DMS 273 (cell line): ENCODE results near the gene DAGLA.

Experiments
- DNase-seq: peaks from one replicate; lab custom pipeline; 2025; ENCODE audit not compliant: unreplicated experiment; lab: John Stamatoyannopoulos, UW

DAGLA gene

DNA sequence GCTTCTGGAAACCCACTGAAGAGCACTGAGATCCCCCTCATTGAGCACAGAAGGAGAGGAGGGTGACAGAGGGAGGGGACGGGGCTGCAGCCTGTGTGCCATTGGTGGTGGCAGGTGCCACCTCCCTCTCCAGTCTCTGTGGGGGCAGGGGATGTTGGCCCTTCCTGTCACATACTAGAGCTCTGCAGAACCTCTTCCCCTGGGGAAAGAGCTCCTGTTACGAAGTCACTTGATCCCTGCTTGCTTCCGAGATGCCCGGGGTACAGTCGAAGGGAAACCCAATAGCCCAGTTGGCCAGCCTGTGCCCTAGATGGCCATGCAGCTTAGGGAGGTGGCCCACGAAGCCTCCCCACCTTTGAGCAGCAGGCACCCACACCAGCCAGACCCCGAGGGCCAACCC is 29.4 kb downstream of the DAGLA start:
- no peak for DNase-seq

DNA sequence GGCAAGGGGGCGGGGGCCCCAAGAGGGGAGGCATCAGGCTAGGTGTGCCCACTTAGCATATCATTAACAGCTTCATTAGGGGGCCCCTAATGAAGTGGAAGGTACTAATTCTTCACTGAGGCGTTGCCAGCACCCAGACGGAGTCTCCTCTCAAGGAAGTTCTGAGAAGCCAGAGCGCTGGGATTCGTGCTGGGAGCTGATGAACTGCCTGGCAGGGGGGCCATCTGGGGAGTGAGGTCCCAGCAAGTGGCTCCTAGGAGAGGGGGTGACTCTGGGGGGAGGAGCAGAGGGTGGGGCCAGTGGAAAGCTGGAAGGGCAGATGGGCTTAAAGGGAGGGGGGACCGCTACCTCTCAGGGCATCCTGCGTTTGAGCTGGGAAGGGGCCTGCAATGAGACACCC is 29.8 kb downstream of the DAGLA start:
- DNase-seq = peak; percentile 42

DNA sequence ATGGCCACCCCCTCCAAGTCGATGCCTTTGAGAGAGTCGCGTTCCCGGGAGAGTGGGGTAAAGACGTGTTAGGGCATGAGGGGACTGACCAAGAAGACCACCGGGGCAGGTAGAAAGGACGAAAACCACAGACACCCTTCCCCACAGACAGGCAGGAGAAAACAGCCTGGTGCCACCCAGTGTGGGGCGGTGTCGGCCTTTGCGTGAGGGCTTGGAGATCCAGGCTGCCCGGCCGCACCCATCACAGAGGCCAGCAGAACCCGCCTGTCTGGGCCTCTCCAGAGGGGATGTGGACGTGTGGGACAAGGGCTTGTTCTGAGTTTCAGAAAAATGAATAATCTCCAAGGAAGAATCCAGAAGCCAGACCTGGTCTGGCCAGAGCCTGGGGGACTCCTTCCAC is 30.8 kb downstream of the DAGLA start:
- no peak for DNase-seq

DNA sequence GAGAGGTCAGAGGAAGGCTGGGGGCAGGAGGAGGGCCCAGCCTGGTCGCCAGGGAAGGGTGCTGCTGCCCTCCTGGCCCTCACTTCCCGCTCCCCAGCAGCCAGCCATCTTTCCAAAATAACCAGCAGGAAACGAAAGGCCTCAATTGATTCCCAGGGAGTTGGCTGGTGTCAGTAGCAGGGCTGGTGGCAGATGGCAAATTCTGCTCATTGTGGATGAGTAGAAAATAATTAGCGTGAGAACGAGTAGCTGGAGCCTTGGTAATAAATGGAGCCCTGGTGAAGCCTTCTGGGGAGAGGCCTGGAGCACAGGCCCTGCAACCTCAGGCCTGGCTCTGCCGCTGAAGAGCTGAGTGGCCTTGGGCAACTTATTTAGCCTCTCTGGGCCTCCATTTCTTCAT is 31.3 kb downstream of the DAGLA start:
- DNase-seq = peak; percentile 93

DNA sequence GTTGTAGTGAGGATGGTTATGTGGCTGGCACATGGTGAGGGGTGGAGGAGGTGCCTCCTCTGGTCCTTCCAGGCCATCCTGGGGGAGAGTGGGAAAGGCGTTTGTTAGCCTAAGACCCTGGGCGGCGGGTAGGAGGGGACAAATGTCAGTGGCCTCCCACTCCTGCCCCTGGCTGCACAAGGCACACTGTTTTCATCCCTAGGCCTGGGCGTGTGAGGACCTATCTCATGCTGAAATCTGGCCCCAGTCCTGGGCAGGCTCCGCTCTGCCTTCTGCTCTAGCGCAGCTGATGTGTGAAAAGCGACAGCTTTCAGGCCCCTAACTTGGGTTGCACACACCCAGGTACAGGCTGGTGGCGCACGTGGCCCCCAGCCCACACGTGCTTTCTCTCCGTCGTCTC is 32.1 kb downstream of the DAGLA start:
- DNase-seq = peak; percentile 68

DNA sequence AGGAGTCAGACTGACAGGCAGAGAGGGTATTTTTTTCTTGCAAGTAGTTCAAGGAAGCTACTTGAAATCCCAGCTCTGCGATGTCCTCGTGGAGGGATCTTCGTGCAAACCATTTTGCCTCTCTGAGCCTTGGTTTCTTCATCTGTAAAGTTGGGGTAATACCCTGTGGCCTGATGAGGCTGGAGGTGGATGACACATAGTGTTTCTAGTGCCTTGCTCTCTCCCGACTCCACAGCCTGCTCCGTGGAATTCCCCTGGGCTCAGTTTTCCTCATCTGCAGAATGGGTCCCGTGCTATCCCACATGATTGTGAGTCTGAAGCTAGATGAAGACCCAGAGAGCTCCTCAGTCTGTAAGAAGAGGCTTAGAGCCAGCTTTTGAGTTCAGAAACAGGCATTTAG is 32.7 kb downstream of the DAGLA start:
- no peak for DNase-seq

DNA sequence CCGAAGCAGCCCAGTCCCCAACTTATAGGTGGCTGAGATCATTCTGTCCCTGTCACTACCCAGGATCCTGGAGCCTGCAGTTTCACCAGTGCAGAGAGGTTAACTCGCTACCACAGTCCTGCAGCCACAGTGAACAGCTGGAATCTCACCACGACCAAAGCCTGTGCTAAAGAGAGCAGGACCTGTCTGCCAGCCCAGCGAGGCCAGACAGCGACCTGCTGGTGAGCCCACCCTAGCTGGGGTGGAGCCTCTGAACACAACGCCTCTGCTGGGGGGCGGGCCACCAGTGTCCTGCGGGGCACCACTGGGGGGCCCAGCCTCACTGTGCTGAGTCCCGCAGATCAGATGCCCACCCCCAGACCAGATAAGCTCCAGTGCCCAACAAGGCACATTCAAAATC is 33.3 kb downstream of the DAGLA start:
- DNase-seq = no peak

DNA sequence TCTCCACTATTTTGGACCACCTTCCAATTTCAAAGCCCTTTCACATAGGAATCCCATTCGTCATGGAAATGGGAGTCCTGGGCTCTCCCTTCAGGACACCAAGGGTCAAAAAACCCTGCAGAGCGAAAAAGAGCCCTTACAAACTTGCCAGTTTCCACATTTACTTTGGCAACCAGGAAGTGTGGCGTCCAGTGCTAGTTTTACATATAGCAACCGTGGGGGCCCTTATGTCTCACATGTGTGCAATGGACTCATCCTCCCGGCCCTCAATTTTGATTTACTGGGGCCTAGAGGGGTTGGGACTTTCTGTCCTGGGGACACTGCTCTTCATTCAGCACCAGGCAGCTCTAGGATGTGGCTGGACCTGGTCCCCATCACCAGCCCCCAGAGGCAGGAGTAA is 33.7 kb downstream of the DAGLA start:
- no peak for DNase-seq

DNA sequence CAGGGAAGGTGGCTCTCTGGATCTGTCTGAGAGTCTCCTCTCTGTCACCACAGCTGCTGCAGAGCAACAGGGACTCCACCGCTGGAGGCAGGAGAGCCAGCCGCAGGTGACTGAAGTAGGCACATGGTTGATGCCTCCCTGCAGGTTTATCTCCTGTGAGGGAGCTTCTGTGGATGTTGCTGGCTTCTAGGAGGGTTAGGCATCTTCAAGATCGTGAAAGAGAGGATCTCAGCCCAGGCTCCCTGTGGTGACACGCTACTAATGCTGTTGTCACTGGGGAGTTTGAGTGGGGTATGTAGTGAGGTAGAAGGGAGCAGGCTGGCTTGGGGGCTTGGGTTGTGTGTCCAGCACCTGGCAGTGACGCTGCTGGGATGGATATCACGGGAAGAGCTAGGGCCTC is 34.1 kb downstream of the DAGLA start:
- DNase-seq = no peak

DNA sequence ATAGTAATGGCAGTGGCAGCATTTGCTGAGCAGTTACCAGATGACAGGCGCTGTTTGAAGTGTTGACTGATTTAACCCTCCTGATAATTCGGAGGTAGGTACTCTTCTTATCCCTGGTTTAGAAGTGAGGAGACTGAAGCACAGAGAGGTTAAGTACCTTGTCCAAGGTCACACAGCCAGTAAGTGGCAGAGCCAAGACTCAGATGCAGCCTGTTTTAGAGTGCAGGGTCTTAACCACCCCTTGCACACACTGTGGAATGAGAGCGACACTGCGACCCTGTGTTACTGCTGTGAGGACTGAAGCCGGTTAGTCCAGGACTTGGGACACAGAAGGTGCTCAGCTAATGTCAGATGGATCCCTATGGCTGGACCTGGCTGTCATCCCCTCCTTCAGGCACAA is 34.7 kb downstream of the DAGLA start:
- DNase-seq = no peak

DNA sequence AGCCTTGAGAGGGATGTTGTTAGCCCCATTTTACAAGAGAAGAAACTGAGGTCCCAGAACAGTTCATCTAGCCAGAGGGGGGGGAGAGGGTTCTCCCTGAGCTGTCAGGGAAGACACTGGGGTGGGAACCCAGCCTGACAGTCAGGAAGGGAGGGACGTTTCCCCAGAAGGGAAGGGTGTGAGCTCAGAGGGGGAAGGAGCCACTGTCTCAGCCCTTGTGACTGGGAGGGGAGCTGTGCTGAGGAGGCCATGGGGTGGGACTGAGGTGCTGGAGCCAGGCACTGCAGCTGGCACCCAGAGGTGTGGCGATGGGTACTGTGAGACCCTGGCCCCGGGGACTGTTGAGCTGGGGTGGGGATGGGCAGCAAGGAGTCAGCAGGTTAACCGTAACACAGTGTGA is 35.7 kb downstream of the DAGLA start:
- DNase-seq = no peak

DNA sequence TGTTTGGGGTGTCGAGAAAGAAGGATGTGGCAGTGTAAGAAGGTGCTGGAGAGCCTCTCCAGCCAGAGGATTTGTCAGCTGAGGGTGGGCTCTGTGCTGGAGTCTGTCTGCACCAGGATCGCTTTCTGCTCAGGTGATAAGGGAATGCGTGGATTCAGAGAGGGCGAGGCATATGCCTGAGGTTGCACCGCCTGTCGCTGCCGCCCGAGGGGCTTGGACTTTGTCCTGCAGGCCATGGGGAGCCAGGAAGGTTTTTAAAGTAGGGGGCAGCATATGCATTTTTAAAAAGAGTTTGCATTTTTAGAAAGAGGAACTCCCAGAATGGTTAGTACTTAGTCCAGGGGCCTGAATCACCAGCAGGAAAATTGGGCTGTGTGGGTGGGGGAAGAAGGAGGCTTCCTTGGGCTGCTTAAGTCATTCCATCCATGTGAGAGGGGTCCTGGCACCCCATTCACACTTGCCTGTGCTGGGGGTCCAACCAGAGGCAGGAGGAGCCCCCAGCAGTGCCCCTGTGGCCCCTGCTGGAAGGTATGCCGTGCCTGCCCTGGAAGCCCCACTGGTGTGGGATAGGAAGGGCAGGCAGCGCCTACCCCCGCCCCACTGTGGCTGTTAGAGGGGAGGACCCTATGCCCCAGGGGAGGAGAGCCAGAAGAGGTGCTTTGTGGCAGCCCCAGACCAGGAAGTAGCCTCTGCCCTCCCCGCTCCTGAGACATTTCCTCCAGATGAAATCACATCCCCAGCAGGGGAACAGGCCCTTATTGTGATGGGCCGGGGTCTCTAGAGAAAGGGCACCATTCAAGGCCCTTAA is 36.5 kb downstream of the DAGLA start:
- DNase-seq = no peak

DNA sequence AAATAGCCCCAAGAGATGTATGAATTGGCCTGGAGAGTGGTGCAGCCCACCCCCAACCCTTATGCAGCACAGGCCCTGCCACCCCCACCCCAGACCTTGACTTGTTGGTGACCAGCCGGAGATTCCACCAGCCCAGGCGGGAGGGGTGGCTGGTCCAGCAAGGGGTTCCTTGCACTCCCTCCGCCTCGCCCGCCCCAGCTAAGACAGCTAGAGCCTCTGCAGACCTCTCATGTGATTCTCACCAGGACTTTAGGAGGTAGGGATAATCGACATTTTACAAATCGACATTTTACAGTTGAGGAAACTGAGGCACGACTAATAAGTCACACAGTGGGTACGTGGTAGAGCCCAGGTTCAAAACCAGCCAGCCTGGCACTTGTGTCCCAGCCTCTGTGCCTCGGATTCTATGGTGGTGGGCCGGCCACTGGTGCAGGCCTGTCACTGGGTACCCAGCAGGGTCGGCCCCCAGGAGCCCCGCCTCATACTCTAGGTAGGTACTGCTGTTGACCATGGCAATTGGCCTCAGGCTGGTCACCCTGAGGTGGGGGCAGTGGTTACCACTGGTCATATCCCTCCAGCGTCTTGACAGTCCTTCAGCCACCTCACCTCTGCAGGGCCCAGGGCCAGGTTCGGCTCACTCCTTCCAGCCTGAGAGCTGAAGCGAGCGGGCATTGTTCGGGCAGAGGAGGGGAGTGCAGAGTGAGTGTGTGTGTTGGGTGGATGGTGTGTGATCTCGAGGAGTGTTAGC is 37.3 kb downstream of the DAGLA start:
- no peak for DNase-seq

DNA sequence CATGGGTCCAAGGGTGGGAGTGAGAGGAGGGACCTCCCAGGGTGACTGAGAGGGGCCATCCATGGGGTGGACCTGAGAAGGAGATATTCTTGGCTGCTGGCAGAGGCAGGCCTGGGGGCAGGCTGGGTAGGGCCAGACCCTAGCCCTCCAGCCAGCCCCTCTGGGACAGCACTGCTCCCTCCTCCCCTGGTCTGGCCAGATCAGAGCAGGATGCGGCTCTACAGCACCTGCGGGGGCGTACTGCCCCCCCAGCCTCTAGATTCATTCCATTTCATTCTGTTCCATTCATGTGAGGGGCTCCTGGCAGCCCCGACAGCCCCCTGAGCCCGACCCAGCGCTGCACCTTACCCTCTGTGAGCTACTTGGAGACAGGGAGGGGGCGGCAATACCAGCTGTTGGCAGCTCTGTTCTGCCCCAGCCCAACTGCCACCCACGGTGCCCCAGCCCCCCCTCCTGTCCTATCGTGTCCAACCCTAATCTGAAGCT is 37.9 kb downstream of the DAGLA start:
- peak; percentile 68 for DNase-seq

DNA sequence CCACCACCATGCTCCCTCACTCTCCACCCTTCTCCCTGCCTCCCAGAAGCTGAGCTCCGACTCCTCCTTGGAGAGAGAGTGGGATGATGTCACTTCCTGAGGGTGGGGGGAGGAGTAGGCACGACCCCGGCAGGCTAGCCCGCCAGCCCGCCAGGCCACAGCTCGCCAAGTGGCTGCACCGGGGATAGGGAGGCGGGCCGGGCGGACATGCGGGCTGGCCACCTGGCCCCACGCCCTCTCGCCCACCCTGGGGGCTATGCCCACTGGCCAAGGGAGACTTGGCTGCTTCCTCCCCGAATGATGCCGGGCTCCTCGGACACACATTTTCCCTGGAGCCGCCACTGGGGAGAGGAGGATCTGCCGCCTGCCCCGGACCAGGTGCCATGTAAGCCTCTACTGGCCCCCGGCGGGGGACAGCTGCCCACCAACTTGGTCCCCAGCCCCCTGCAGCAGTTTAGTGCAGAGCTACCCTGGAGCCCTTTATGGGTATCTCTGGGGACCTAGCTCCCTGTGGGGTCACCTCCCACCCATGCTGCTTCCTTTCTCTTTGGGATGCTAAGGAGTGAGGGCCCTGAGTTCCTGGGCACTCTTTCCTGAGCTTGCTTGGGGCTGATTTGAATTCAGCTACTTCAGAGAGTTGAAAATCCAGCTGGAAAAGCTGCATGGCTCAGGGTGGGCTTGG is 38.6 kb downstream of the DAGLA start:
- peak; percentile 68 for DNase-seq

DNA sequence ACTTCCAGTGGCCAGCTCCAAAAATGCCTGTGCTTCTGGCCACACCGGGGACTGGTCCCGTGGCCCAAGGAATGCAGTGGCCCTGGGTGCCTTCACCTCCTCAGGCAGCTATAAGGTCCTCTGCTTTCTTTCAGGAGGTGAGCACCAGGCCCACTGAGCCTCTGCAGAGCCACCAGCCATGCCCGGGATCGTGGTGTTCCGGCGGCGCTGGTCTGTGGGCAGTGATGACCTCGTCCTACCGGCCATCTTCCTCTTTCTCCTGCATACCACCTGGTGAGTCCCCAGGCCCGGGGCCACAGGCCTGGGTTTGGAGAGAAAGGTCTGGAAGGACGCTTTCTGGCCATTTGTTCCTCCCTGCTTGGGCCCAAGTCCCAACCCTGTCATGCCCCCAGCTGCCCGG is 39.8 kb downstream of the DAGLA start:
- DNase-seq = no peak

DNA sequence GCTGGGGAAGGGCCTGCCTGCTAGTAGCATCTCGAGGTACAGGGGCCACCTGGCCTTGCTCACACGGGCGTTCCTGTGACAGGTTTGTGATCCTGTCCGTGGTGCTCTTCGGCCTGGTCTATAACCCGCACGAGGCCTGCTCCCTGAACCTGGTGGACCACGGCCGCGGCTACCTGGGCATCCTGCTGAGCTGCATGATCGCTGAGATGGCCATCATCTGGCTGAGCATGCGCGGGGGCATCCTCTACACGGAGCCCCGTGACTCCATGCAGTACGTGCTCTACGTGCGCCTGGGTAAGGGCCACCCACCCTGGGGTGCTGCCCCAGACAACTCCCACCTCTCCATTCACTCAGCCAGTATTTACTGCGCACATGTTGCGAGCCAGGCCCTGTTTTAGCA is 40.4 kb downstream of the DAGLA start:
- DNase-seq = no peak

DNA sequence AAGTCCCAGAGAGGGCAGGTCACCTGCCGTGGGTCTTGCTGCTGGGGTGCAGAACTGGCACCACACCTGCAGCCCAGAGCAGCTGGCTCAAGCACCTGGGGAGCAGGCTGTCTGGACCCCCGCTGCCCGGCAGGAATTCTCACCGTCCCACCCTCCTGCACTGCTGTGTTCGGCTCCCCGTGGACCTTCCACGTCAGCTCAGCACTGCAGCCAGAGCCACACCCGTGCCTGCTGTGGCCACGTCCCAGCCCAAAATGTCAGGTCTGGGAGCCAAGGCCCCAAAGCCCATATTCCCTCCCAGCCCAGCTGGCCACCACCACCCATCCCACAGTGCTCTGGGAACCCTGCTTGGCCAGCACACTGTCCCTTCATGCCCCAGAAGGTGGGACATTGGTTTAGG is 44.2 kb downstream of the DAGLA start:
- no peak for DNase-seq

DNA sequence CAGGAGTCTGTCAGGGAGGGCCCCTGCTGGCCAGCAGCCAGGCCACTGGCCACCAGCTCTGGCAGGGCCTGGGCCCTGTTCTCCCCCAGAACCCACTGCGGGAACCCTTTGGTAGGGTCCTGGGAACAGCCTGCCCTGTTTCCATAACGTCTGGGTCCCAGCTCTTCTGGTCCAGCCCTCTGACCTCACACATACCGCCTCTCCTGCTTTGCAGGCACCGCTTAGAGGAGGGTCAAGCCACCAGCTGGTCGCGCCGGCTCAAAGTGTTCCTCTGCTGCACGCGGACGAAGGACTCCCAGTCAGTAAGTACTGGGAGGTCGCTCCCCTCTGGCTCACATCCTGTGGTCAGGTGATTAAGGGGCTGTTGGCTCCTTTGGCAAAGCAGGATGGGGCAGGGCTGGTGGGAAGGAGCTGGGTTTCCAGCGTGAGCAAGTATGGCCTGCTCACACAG is 45.6 kb downstream of the DAGLA start:
- no peak for DNase-seq

DNA sequence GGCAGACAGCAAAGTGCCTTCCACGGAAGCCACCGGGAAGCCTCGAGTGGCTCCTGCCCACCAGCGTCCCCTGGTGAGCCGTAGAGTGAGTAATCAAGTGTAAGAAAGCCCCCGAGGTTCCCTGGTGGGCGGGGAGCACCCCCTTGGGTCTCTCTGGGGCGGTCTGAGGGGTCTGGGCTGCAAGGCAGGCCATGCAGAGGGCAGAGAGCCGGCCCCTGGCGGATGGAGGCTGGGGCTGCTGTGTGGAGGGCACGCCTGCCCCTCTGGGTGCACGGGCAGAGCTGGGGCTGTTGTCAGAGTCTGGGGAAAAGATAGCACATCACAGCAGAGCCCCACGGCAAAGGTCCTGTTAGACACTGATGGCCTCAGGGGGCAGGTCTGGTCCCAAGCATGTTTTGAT is 46.6 kb downstream of the DAGLA start:
- DNase-seq = no peak

DNA sequence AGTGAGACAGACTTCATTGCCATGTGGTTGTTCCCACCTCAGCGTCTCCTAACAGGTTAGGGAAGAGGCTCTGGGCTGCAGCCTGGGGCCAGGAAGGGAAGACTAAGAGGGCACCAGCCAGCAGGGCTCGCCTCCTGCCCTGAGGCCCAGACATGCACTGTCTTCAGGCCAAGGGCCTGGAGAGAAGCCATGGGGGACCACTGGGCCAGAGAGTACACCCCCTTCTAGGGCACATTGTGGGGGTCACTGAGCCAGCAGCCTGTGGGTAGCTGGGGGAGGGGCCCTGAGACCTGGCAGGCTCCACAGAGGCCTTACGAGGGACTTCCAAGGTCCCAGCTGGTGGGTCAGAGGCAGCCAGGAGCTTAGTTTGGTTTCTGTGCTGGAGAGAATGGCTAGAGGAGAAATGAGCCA is 47.2 kb downstream of the DAGLA start:
- DNase-seq = no peak
